Loucy (cell line): Measurements from ENCODE around the gene TRHDE.

ENCODE experiments used
- EZH2phosphoT487 ChIP-seq: fragments of 200-600 bp; IDR thresholded peaks from 2 replicates; pipeline ENCODE4 v1.6.1; 2018; ENCODE audit warnings: antibody characterized with exemption, mild to moderate bottlenecking, moderate library complexity, borderline replicate concordance
- TF ChIP-seq, protein P1 (sequence below): fragments of 200-600 bp; sonication (generic); conservative IDR thresholded peaks from 2 replicates; pipeline ENCODE4 v1.5.1; 2014; ENCODE audit warnings: mild to moderate bottlenecking, antibody characterized with exemption, low read length

DNA sequence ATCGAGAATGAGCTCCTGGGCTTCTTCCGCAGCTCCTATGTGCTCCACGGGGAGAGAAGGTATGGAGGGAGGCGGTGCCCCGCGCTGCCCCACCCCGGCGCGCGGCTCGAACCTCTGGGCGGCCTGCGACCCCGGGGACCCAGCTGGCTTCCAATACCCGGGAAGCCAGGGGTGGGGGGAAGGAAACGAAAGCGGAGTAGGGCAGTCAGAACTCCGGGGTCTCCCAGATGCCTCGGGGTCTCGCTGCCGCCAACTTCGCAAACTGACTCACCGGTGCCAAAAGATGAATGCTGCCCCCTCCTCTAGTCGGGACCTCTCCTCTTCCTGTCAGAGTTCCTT, 1.3 kb downstream of the TRHDE start:
- TF ChIP-seq EZH2phosphoT487 = no peak
- TF ChIP-seq, protein P1, sequence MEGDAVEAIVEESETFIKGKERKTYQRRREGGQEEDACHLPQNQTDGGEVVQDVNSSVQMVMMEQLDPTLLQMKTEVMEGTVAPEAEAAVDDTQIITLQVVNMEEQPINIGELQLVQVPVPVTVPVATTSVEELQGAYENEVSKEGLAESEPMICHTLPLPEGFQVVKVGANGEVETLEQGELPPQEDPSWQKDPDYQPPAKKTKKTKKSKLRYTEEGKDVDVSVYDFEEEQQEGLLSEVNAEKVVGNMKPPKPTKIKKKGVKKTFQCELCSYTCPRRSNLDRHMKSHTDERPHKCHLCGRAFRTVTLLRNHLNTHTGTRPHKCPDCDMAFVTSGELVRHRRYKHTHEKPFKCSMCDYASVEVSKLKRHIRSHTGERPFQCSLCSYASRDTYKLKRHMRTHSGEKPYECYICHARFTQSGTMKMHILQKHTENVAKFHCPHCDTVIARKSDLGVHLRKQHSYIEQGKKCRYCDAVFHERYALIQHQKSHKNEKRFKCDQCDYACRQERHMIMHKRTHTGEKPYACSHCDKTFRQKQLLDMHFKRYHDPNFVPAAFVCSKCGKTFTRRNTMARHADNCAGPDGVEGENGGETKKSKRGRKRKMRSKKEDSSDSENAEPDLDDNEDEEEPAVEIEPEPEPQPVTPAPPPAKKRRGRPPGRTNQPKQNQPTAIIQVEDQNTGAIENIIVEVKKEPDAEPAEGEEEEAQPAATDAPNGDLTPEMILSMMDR = no peak
